NB4 (cell line): ENCODE results near the gene CEP128.

ENCODE experiments used
- CTCF ChIP-seq: IDR thresholded peaks from one replicate; pipeline ENCODE4 v1.5.1; 2012; ENCODE audit warnings: low read depth, low read length
- POLR2A ChIP-seq: IDR thresholded peaks from 2 replicates; pipeline ENCODE4 v1.6.1; 2011; ENCODE audit warnings: mild to moderate bottlenecking; ENCODE audit not compliant: insufficient read length; ENCODE audit errors: extremely low read depth

DNA sequence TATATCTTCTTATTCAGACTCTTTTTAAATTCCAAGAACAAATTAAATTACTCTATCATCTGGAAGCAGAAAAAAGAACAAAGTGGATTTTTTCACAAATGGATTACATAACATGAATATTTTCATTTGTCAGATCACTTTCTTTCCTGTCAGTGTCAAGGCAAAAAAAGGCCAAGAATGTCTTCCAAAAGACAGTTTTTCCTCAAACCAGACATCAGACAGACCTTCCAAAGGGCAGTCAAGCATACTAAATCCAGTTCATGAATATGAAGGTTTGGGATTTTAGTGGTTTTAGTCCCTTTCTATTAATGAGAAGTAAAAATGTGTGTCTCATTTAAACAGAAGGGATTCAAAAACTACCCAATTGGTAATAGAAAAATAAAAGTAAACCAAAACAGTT lies 336.0 kb downstream of the CEP128 start:
- TF ChIP-seq CTCF: no peak
- TF ChIP-seq POLR2A: no peak
